Smooth muscle cell of the brain vasculature (primary cell): ENCODE results near the gene RNF114.

Experiments
- DNase-seq: peaks from one replicate; pipeline ENCODE4 v3.0.0-alpha.2; 2012; ENCODE audit warnings: low read depth, low spot score

RNF114 gene

DNA sequence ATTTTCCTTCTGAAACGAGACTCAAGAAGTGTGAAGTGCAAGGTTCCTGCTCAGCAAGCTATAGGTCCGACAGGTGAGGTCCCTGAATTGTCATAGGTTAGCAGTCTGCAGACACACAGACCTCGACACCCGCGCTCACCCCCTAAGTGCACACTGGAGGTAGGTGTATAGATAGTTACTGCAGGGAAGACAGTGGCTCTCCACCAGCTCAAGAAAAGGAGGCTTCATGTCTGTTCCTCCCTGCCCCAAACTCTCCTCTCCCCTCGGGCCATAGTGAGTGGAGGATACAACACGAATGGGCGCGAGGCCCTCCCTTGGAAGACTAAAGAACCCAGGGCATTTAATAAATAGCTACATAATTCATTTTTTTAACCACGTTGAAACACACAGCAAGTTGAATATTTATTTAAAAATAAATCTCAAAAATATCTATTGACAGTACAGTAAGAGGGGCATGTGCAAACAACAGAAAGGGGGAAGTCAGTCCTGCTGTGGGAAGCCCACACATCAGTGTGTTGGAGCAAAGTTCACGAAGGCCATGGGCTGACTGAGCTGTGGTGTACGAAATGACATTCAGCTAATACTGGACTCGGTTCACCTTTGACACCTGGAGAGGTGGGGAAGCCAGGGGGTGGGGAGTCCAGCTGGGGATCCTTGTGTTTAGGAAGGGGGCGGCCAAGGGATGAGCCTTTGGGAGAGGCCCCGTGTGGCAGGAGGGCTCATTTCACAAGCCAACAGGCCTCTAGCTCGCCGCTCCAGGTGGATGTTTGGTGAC is 31.6 kb upstream of the RNF114 start:
- DNase-seq, result no peak

DNA sequence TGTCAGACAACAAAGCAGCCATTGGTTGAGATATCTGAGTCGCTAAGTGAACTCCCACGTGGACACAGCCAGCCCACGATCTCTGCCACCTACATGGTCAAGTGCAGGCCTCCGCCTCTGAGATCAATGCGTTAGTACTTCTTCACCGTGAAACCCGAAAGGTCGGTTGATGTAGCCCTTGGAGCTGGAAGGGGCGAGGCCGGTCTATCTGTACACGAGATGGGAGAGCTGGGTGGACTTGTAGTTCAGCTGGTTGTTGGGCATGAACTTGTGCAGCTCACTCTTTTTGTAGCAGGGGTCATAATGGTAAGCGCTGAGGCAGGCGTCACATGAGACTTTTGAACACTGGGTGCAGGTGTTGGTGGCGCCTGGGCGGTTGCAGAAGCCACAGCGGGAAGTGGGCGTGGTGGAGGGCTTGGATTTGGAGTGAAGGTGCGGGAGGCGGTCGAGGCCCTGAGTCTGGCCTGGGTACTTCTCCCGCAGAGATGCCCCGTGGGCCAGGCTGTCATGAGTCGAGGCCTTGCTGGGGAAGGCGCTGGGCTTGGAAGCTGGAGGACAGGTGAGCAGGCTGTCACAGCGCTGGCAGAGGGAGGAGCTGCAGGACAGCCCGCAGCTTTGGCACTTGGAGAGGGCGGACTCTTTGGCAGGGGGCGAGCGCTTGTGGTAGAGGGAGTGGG is 30.6 kb upstream of the RNF114 start:
- no peak for DNase-seq

DNA sequence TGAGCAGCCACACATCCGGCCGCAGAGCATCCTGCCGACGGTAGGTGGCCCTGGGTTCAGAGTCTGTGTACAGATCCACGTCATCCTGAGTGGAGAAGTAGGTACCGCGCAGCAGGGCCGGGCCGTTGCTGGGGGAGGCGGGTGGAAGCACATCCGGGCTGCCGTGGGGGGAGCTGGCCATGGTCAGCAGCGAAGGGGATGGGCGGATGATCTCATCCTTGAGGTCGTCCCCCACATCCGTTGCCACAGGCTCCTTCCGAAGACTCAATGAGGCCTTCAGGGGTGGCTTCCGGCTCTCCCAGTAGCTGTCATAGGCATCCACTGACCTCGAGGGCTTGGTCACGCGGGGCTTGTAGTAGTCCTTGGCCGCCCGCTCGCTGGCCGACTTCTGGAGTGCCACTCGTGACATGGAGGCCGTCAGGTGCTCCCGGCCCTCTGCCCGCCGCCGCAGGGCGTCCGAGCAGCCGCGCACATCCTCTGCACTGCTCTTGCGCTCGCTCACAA is 30.0 kb upstream of the RNF114 start:
- no peak for DNase-seq

DNA sequence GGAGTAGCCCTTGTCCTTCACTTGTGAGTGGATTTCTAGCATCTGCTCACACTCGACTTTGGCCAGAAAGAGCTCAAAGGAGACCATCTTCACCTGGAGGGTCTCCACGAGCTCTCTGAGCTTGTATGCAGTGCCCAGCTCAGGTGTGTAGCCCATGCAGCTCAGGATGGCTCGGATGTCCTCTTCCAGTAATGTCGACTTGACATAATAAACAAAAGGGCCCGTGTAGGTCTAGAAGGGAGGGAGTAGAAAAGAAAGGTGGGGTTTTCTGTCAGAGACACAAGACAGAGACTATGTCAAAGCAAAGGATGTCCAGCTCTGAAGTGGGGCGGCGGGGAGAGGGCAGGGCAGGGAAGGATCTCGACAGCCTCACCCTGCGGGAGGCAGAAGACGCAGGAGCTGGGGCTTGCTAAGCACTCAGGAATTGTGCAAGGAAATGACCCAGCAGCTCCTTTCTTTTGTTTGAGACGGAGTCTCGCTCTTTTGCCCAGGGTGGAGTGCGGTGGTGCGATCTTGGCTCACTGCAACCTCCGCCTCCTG is 29.5 kb upstream of the RNF114 start:
- no peak for DNase-seq

DNA sequence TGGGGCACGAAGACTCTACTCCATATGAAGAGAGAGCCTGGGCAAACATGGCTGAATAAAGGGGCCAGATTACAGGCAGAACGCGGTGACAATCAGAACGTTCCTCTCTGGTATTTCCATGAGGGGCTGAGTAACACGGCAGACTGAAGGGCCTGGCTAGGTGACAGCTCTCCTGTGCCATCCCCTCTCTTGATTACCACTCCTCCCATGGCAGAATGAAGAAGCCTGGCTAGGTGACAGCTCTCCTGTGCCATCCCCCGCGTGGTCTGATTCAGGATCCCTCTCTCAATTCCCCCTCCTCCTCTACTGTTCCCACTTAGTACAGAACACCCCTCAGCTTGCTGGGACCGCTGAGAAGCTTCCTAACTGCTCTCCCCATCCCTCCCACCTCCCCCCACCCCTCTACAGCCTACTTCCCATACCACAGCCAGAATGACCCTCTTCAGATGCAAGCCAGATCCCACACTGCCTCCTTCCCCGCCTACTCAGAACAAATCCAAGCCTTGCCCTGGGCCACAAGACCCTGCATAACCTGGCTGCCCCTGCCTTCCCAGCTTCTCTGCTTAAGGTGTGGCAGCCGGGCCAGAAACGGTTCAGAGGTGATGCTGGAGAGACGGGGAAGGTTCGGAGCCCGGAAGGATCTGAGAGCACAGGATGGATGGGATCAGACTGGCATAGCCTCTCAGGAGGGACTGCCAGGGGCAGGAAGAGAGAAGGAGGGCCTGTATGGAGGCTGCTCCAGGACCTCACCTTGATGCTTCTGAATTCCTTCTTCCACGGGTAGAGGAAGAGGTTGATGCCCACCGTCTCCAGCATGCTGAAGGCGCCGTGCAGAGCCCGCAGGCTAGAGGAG is 28.6 kb upstream of the RNF114 start:
- DNase-seq, result no peak

DNA sequence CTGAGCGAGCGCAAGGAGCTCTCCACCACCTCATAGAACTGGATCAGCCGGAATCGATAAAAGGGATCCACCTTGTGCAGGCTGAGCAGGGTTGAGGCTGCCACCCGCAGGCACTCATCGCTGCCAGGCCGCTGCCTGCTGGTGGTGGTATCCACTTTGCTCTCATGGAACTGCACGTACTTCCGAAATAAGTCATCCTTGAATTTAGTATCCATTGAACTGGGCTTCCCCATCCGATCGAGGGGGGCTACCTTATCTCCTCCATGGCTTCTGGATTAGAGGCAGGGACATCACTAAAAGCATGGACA is 28.0 kb upstream of the RNF114 start:
- no peak for DNase-seq

DNA sequence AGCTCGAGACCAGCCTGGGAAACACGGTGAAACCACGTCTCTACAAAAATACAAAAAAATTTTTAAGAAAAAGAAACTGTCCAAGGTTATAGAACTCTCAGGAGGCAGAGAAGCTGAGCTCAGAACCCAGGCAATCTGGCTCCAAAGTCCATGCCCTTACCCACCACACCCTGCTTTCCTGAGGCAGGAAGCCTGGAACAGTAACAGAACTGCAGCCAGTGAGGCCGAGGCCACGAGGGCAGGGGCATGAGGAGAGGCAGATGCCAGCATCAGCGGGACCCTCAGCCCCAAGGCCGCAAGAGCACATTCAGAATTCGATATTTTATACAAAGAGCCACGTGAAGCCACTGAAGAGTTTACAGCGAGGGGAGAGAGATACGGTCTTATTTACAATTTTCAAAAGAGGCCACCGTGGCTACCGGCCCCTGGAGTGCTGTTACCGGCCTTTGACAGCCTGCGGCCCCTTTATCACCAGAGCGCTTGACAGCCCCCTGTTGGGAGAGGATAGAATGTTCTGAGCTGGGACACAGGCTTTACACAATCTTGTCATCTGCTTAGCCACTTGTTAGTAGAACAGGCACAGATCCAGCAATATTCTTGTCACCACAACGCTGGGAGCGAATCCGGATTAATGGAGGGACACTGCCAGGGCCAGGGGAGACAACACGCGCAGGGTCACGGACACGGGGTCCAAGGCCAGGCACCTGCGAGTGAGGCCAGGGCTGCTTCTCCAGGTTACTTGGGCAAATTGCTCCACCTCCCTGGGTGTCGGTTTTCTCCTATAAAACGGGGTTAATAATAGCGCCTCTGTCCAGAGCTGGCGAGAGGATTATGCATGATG is 26.5 kb upstream of the RNF114 start:
- DNase-seq, result no peak

DNA sequence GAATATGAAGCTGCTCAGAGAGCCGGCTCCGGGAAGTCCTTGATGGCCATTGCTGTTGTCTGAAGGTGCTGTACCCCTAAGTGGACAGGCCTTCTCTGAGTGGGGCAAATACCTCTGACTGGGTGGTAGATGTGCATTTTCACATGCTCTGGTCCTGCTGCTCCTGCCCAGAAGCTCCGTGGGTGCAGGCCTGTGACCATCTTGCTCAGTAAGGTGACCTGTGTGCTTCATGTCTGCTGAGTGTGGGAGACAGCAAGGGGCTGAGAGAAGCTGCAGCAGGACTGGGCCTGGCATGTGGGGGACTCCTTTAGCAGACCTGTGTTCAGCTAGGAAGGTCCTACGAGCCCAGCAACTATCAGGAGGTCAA is 25.9 kb upstream of the RNF114 start:
- no peak for DNase-seq

DNA sequence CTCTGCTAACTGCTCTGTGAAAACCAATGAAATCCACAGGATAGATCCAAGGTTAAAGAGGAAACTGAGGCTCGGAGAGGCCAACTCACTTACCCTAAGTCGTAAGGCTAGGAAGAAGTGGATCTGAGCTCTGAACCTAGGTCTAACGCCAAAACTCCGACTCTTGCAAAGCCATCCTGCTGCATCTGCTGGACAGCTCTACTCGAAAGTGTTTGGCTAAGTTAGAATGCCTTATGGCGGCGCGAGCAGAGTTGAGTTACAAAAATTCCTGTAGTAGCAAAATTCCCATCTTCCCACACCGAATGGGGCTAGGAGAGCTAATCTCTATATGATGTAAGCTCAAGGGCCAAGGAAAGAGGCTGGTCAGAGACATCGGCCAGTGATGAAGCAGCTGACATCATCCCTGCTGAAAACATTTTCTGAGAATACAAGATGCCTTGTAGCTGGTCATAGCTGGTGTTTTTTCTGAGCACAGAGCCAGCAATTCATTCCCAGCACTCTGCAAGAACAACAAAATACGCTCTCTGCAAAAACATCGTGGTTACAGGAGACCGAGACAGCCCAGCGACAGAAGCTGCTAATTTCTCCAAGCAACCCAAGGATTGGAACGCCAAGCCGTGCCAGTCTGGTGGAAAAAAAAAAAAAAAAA is 22.7 kb upstream of the RNF114 start:
- no peak for DNase-seq

DNA sequence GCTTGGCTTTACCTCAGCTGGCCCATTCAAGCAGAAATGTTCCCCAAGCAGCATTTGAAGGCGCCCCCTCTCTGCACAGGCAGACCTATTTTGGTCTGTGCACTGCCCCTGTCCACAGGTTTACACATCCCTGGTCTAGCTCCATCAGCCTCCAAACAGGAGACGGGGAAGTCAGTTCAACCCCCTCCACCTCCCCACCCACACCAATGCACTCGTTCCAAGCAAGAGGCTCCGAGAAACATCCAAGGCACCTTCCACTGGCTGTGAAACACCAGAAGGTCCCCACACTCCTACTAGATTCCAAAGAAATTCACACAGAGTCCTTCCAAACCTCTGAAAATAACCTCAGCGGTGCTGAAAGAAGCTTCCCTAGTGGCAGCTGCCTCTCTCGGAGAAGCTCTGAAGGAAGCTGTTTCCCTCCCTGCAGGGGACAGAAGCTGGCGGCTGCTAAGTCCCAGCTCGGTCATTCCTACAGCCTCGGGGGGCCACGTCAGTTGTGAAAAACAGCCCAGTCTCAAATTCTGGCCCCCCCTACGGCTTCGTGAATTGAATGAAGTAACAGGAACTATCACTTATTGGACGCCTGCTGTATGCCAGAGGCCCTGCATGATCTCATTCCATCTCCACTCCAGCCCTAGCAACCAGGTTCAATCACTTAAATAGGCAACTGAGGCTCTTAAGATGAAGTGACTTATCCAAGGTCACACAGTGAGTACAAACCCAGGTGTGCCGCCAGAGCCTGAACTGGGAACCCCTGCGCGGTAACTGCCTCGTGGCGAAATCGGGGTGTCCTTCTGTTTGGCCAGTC is 21.7 kb upstream of the RNF114 start:
- DNase-seq, result no peak

DNA sequence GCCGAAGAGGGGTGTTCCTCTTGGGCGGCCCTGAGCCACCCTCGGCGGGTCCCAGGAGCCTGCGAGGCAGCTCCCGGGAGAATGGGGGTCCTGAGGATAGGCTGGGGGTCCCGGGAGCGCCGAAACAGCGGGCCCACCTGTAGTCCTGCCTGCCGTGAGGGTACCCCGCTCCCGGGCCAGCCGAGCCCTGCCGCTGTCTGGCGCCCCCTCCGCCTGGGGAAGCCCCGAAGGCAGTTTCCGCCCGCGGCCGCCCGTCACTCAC is 21.1 kb upstream of the RNF114 start:
- DNase-seq, result no peak

DNA sequence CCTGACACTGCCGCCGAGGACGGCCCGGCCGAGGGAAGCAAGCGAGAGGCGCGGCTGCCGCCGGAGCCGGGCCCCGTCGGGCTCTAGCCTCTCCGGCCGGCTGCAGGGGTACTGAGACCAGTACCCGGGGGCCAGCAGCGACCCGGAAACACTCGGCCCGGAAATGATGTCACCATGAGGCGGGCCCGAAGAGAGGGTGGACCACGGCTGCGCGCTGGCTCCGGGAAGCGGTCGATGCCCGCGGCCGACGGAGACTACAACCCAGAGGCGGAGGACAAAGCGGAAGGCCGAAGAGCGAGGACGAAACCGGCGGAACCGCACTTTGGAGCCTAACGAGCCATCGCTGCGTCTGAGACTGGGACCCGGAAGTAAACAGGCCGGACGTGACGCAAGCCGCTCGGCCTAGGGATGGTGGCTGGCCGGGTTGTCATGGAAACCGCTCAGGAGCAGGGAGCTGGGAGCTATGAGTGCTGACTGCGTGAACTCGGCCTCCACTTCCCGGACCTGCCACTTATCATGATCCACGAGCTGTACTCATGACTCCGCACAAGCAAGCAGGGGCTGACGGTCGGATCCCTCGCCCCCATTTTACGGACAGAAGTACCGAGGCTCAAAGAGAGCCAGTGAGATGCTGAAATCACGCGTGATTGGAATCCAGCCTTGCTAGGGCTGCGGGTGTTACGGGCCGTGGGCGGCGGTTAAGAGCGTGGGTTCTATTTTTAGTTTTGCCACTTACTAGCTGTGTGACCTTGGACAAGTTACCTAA is 20.6 kb upstream of the RNF114 start, which contains the start of gene SPATA2:
SPATA2 (minus strand) TSS at position 150 of the 766 bp plus-strand sequence. CDS start 7,039 bp downstream, outside the sequence.
- peak; percentile 84 for DNase-seq

DNA sequence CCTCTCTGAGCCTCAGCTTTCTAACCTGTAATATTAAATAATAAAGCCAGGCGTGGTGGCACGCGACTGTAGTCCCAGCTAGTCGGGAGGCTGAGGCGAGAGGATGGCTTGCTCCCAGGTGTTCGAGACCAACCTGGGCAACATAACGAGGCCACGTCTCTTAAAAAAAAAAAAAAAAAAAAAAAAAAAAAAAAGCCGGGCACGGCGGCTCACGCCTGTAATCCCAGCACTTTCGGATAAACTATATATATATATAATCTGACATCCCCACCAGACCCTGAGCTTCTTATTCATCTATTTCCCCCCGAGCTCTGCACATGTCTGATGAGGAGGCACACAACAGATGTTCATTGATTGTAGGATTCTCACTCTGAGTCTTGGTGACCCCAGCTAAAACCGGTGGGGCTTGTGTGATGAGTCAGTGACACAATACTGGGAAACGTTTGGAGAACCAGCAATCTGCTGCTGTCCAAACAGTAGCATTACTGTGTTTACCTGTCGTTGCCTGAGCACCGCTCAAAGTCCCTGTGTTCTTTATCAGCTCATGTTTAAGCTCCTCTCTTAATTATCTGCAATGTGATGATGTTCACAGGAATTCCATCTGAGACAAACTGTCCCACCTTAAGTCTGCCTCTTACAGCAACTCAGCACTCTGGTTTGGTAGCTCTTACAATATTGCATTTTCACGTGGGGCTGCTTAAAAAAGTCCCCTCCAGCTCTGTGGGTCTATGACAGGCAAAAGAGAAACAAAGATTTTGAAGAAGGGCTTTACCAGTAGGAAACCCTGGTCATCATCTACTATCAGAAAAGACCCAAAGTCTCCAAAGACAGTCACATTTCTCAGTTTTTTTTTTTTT is 19.8 kb upstream of the RNF114 start:
- DNase-seq, result no peak

DNA sequence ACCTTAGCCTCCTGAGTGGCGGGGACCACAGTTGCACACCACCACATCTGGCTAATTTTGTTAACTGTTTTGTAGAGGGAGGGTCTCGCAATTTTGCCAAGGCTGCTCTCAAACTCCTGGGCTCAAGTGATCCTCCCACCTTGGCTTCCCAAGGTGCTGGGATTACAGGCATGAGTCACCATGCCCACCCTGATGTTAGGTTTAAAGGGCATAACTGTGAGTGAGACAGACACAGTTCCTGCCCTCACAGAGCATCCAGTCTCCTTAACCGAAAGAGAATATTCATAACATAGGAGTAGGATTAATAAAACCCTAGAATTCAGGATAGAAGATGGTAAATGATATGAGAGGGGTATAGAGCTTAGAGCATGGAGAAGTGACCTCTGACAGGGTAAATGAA is 17.8 kb upstream of the RNF114 start:
- DNase-seq, result no peak

DNA sequence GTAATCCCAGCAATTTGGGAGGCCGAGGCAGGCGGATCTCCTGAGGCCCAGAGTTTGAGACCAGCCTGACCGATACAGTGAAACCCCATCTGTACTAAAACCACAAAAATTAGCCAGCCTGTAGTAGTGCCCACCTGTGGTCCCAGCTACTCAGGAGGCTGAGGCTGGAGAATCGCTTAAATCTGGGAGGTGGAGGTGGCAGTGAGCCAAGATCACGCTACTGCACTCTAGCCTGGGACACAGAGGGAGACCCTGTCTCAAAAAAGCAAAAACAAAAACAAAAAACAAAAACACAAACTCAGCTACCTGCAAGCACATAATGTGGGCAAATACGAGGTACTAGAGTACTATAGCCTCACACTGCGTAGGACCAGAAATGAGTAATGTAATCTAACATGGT is 17.2 kb upstream of the RNF114 start:
- DNase-seq, result no peak

DNA sequence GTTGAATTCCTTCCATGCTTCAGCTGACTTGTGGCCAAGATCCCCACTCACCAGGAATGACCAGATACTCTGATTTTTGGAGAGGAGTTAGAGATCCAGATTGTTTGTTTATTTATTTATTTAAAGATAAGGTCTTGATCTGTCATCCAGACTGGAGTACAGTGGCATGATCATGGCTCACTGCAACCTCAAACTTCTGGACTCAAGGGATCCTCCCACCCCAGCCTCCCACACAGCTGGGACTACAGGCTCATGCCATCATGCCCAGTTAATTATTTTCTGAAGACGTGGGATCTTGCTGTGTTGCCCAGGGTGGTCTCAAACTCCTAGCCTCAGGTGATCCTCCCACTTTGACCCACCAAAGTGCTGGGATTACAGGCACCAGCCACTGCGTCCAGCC is 16.7 kb upstream of the RNF114 start:
- no peak for DNase-seq

DNA sequence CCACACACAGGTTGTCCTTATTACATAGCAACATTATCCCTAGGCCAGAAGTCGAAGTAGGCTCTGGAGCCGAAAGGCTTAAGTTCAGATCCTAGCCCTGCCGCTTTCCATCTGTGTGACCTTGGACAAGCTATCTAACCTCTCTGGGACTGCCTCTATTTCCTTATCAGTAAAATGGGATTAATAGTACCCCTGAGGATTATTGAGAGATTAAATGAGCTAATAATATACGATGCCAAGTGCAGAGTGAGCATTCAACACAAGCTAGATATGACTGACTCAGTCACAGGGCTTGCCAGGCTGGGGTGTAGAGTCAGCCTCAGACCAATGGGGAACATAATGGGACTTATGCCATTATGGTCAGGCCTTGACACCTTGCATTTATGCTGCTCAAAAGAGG is 11.9 kb upstream of the RNF114 start:
- DNase-seq, result no peak

DNA sequence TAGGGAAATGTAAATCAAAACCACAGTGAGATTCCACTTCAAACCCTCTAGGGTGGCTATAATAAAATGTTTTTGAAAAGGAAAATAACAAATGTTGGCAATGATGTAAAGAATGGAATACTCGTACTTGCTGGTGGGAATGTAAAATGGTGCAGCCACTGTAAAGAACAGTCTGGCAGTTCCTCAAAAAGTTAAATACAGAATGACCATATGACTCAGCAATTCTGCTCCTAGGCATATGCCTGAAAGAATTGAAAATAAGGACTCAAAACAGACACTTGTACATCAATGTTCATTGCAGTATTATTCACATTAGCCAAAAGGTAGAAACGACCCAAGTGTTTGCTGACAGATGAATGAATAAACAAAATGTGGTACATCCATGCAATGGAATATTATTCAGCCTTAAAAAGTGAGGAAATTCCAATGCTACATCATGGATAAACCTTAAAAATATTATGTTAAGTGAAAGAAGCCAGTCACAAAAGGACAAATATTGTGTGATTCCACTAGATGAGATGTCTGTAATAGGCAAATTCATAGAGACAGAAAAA is 10.2 kb upstream of the RNF114 start:
- no peak for DNase-seq
